ENCODE measurements around the gene ZFPL1.

GRCh38 chr11:65071907-65072630 is 12.0 kb upstream of the ZFPL1 start:
- TF ChIP-seq, protein P1, sequence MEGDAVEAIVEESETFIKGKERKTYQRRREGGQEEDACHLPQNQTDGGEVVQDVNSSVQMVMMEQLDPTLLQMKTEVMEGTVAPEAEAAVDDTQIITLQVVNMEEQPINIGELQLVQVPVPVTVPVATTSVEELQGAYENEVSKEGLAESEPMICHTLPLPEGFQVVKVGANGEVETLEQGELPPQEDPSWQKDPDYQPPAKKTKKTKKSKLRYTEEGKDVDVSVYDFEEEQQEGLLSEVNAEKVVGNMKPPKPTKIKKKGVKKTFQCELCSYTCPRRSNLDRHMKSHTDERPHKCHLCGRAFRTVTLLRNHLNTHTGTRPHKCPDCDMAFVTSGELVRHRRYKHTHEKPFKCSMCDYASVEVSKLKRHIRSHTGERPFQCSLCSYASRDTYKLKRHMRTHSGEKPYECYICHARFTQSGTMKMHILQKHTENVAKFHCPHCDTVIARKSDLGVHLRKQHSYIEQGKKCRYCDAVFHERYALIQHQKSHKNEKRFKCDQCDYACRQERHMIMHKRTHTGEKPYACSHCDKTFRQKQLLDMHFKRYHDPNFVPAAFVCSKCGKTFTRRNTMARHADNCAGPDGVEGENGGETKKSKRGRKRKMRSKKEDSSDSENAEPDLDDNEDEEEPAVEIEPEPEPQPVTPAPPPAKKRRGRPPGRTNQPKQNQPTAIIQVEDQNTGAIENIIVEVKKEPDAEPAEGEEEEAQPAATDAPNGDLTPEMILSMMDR (IDR thresholded peaks at IDR 0.05; ENCODE audit: low read depth, low read length) = no peak
- no peak for TF ChIP-seq POLR2A (IDR thresholded peaks at IDR 0.05; ENCODE audit: extremely low read depth, insufficient read length)
